GM12891 (cell line): ENCODE measurements around the gene C15orf39.

Experiments
- PAX5 ChIP-seq: IDR thresholded peaks from 2 replicates; pipeline ENCODE4 v1.6.1; 2011; ENCODE audit warnings: low read length, moderate library complexity, mild to moderate bottlenecking; ENCODE audit not compliant: insufficient read depth, severe bottlenecking
- POLR2A ChIP-seq: IDR thresholded peaks from 2 replicates; pipeline ENCODE4 v1.6.1; 2011; ENCODE audit warnings: low read depth, low read length, control low read depth
- POLR2AphosphoS5 ChIP-seq: IDR thresholded peaks from 2 replicates; pipeline ENCODE4 v1.6.1; 2011; ENCODE audit warnings: low read depth, low read length, control low read depth
- SPI1 ChIP-seq: IDR thresholded peaks from 2 replicates; pipeline ENCODE4 v1.6.1; 2011; ENCODE audit warnings: low read depth, low read length, control low read depth
- TAF1 ChIP-seq: IDR thresholded peaks from 2 replicates; pipeline ENCODE4 v1.6.1; 2011; ENCODE audit warnings: low read depth, low read length, control low read depth

DNA sequence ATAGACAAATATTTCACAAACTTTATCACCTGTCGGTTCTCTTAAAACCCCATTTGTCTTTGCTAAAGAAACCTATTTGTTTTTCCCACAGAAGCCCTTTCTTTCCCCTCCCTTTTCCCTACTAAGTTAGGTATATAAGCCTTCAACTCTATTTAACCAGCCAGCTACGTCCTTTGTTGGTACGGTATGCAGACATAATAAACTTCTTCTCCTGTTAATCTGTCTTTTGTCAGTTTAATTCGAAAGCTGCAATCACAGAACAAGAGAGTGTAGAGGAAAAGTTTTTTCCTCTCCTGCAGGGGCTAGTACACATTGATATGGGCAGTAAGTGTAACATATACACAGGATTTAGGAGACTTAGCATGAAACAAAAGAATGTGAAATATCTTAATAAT, 21.9 kb upstream of the C15orf39 start:
- no peak for TF ChIP-seq POLR2A
- no peak for TF ChIP-seq POLR2AphosphoS5
- no peak for TF ChIP-seq TAF1
- no peak for TF ChIP-seq SPI1
- no peak for TF ChIP-seq PAX5
